Fibroblast of skin of left biceps (primary cell): ENCODE measurements around the gene ELOVL5.
A peak's percentile ranks its signal among the peaks of the same experiment; 100 is the strongest.

Experiments used
- DNase-seq, 2 experiments: peaks; one replicate each; pipeline ENCODE4 v3.0.0-alpha.2; 2013; ENCODE audit warnings: low read depth in 2 of 2

ELOVL5 gene

DNA sequence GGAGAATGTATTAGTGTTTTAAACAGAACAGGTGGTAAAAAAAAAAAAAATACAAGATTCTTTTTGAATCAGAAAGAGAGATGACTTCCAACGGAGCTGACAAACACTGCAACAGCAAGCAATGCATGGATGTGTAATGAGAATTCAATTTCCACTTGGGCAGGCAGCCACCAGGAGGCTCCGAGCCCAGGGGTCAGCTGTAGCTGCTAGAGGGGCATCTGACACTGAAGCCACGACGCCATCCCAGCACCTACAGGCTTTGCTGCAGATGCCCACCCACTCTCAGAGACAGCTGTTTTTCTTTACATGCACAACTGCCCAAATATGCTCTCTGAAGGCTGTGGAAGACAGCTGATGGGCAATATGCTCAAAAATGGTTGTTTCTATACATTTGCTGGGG lies 75.4 kb downstream of the ELOVL5 start:
- DNase-seq = no peak

DNA sequence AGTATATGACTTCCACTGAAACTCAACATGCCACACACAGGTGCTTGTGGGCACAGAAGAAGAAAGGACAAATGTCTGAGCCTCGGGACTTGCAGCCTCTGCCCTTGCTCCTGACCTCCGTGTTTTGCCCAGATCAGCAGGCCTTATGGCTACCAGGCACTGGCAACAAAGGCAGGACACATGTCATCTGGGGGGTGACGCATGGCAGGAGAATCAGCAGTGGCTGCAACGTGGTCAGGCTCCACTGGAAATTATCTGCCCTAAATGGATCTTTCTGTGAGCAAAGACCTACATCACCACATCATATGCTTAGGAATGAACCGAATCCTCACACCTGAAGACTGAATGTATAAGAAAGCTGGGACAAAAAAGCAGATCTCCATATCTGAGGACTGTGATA lies 78.9 kb downstream of the ELOVL5 start:
- DNase-seq = no peak

DNA sequence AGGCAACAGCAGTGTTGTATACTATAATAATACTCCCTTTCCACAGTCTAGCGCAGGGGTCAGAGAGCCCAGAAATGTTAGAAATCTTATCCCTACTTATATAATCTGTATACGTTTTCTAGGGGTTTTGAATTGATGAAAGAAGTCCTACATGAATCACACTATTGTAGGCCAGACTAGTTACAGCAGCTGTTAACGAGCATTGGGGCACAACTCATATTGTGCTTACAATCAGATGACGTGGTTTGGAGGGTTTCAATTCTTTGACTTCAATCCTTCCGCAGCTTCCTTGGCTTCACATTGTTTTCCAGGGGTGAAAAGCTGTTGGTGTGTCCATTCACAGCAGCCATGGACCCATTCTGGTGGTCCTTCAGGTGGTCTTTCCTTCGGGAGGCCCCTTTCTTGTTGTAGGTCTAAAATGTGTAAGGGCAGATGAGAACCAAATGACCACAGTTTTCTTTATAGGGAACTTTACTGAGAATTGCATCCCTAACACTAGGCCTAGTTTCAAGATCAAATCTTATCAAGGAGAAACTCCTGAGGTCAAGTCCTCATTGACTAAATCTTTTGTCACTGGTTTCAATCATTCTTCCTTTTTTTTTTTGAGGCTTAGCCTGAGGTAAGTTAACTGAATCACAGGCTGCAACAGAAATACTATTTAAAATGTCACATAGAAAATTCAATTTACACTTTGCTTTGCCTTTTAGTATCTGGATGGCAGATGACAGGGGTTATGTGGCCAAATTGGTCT lies 79.7 kb downstream of the ELOVL5 start:
- DNase-seq = no peak

DNA sequence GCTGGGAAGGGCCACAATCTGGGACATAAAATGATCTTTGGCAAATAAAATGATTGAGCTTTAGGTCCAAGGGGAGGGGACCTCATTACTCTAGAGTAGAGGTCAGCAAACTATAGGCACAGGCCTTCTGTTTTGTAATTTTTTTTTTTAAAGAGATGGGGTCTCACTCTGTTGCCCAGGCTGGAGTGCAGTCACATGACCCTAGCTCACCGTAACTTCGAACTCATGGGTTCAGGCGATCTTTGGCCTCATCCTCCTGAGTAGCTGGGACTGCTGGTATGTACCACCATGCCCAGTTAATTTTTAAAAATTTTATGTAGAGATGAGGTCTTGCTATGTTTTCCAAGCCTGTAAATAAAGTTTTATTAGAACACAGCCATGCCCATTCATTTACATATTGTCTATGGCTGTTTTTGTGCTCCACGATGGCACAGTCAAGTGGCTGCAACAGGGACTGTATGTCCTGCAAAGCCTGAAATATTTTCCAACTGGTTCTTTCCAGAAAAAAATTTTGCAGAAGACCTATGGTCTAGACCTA lies 82.1 kb downstream of the ELOVL5 start:
- no peak for DNase-seq

DNA sequence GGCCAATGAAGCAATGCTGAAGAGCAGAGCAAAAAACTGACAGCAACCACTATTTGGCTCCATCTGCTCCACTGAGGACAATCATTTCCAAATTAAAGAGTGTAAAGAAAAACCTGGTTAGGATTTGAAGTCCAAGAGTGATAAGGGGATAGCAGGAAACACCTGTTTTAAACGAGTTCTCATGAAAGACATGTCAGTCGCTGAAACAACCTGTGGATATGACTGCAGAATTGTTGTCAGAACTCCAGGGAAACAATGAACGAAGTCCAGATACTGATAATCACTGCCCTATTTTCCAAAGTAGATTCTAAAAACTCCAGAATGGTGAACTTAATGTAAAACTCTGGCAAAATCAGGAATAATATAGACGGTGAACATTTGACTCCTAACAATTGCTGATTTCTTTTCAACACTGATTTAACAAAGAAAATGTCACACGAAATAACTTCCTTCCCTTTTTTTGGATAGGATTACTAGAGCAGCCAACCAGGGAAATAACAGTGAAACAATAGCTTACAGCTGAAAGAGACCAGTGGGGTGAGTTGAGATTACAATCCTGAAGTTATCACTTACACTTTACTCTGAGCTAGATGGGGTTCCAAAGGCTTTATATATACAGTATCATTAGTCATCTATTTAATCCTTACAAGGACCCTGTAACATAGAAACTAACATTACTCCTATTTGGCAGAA lies 83.7 kb downstream of the ELOVL5 start:
- no peak for DNase-seq

DNA sequence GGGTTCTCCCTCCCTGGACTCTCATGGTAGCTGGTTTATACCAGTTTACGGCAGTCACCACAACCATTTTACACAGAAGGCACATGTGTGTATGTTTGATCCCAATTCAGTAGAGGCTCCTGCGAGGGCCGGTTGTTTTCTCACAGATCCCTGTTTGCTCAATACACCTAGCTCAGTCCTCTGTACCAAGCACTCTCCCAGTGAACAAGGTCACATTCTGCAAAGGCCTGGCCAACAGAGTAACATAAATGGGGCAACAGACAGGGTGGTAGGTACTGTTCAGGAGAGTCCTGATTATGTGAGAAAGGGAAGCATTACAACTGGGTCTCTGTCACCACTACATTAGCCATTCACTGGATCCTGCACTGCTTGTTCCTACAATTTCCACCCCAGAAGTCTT lies 84.4 kb downstream of the ELOVL5 start:
- no peak for DNase-seq

DNA sequence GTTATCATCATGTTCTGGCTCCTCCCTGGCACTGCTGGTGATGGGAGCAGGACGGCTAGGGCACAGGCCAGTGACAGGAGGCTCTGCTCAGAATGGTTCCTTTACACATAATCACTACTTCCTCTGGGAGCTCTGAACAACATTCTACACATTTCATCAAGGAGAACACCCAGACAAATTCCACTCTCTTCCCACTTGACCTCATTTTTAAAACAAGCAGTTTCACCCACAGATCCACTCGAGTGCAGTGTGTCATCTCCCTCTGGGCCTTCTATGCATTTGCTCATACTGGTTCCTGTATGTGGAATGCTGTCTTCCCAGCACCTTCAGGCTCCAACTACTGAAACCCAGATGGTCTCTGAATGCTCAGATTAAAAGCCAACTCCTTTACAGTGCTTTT lies 84.8 kb downstream of the ELOVL5 start:
- DNase-seq = peak; percentile 8 to 20

DNA sequence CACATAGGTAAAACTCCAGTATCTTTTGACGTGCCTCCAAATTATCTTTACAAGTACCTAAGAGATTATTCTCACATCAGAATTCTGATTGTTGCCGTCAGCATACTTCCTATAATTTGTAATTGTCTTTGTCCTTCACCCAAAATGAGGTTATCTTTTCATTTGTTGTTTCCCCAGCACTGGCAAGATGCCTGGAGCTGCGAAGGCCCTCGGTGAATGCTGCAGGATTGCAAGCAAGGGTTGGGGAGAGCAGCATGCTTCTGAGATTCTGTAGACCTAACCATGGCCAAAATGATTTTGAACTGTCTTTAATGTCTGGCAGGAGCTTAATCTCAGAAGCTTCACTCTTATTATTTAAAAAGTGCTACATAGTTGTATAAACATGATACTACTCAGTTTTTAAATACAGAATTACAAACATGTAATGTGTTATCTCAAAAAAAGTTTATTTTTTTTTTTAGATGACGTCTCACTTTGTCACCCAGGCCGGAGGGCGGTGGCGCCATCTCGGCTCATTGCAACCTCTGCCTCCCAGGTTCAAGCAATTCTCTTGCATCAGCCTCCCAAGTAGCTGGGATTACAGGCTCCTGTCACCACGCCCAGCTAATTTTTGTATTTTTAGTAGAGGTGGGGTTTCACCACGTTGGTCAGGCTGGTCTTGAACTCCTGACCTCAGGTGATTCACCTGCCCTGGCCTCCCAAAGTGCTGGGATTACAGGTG lies 88.7 kb downstream of the ELOVL5 start:
- no peak for DNase-seq

DNA sequence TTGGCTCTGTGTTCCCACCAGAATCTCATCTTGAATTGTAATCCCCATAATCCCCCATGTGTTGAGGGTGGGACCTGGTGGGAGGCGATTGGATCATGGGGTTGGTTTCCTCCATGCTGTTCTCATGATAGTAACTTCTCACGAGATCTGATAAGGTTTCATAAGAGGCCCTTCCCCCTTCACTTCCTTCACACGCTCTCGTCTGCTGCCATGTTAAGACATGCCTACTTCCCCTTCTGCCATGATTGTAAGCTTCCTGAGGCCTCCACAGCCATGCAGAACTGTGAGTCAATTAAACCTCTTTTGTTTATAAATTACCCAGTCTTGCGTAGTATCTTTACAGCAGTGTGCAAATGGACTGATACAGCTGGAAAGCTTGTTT lies 90.0 kb downstream of the ELOVL5 start:
- no peak for DNase-seq

DNA sequence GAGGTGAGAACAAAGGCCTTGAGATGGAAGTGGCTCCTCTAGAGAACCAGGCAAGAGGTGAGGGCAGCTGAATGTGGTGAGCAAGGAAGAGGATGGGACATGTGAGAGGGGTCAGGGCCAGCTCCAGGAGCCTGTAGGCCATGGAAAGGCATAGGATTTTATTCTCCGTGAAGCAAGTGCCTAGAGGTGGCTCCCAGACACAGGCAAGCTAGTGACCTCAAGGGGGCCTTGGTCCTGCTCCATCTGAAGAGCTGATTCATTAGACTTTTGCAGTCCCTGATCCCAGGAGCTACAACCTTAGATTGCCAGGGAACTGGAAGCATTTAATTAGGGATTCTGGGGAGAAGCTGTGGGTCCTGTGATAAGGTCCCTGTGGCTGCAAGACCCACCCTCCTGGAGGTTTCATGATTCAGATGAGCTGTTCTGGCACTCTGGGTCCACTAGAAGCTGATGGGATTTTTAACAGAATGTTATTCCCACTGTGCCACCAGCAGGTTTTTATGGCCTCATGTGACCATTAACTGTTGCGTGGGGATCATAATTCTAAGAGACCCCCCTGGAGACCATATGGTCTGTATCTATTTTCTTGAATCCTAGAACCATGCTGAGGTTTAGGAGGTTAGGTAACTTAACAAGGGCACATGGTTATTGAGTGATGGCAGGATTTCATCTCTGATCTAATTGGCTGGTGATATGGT lies 90.5 kb downstream of the ELOVL5 start:
- no peak for DNase-seq

DNA sequence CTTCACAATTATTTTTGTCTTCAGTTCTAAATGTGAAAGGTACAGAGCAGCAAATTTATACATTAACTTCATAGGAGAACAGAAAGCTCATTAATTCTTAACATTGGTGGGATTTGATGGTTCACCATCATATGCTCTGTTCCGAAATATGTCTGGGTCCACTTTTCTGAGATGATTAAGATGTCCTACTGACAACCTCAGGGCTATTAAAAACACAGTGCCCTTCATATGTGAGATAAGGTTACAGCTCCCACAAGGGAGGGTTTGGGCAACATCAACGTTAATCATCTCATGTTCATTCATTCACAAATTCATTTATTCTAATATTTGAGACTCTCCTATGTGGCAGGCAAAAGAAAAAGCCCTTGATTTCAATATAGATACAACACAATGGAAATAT lies 91.2 kb downstream of the ELOVL5 start:
- DNase-seq = no peak

DNA sequence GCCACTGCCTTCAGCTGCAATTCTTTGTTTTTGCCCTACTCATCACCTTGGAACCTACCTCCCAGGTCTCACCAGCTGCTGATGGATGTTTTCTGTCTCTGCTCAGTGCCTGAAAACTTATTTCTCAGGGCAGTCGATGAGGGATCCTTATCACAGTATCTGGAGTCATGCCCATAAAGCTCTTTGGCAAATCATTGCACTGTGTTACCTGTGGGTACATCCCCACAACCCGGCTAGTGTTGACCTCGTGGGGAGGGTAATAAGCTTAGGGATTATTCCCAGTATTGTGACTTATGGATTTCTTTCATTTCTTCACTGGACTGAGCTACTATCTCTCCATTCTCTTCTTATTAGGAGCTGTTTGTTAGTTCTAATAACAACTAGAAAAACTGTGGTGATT lies 91.7 kb downstream of the ELOVL5 start:
- no peak for DNase-seq

DNA sequence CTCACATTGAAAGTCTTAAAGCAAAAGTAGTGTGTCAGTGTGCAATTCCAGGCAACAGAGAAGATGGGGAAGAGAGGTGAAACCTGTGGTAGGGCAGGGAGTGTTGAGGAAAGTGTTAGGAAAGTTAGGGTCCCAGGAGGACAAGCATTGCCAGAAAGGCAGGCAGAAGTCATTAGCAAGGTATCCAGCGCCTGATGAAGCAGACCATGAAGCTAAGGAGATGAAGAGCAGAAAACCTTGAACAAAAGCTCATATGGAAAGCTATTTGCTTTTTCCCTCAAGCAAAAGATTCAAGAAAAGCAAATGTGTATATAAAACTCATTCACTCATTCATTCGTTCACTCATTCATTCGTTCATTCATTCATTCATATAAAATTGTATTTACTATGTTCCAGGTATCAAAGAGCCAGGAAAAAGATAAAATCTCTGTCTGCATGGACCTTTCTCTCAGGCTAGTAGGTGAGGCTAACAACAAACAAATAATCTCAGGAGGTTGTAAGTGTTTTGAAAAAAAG lies 96.5 kb downstream of the ELOVL5 start:
- DNase-seq = no peak

DNA sequence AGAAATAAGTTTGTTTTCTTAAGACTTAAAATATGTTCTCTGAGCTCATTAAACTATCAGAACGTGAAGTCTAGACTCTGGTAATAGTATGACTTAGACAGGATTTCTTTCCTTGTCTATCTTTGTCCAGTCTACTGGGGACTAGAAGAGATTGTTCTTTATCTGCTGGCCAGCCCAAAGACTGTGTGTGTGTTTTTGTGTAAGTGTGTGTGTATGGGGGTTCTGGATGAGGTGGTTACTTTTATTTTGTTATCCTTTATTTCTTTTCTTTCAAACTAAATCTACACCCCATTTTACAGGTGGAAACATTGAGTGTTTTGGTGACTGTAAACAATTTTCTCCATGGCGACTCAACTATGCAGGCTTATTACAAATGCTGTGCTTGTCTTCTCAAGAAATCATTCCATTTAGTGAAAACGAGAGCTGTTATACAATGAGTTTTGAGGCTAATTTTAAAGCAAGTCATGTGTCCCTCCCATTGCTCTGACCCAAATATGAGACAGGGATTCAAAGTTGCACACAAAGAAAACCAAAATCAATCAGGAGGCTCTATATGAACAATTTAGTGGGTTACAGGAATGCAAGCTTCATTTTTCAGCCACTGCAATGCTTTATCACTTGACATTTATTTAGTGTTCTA lies 97.6 kb downstream of the ELOVL5 start:
- no peak for DNase-seq

DNA sequence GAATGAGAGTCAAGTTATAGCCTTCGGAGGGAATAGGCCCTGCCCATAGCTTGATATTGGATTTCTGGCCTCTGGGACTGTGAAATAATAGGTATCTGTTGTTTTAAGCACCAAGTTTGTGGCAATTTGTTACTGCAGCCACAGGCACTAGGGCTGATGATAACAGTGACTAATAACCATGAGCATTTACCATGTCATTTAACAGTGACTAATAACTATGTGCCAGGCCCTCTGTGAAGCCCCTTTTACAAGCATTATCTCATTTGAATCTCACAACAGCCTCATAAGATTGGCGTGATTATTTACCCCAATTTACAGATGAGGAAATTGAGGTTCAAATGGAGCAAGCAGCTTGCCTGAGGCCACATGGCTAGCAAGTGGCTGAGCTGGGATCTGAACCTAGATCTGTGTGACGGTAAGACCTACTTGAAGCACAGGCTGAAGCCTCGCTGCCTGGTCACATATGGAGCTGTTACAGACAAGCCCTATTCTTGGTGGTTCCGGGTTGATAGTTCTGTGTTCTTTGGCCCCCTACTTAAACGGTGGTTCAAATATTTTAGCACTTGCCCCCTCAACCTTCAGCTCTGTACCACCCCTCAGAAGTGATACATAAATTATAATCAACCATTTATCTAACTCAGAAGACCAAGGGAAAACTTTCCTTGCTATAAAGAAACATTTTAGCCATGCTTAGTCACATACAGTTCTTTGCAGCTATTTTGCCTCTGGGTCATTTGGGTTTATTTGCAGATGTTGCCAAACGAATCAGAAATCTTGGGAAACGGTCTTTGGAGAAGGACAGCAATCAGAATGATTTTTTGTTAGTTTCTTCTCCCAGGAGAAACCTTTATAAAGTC lies 98.3 kb downstream of the ELOVL5 start:
- DNase-seq = no peak

DNA sequence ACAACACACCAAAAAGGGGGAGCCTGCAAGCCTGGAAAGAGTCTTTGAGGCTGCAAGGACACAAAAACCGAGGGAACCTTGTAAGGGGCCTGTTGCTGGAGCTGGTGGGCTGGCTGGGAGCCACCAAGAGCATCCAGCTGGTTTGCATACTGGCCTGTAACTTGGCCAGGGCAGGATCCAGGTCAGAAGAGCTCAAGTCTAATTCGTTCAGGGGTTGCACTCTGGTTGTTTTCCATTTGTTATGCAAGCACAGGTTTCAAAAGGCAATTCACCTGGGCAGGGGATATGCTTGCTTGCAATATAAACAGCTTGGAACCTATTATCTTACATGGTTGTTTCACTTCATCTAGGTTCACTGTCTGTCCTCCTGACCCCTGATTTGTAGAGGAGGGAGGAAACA lies 101.8 kb downstream of the ELOVL5 start:
- no peak for DNase-seq

DNA sequence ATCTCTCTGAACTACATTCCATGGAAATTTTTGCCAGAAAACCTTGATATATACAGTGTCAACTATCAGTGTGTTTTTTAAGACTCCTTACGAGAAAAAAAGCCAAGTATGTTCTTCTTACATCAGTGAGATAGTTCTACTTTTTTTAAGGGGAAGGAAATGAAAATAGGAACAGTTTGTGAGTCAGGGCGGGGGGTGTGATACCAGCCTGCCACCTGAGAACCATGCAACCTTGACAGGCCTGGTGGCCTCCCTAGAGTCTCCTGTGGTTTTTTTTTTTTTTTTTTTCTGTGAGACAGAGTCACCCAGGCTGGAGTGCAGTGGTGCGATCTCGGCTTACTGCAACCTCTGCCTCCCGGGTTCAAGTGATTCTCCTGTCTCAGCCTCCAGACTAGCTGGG lies 103.8 kb downstream of the ELOVL5 start:
- no peak for DNase-seq

DNA sequence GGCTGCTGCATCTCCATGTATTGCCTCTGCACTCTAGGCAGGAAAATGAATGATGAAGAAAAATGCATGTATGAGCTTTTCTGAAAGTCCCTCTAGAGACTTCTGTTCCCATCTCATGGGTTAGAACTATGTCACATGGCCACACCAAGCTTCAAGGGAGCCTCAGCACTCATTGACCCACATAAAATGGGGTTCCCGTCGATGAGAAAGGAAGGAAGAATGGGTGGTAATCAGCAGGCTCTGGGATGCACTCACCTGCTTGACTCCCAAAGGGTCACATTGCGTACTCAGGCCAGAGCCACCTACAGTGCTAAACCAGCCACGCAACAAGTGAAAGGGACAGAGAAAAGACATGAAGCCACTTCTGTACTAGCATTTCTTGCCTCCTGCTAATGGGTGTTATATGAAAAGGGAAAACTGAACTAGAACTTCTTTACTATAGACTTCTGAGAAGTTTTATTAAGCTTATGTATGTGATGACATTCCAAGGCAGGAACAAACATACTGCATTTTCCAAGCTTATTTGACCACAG lies 104.3 kb downstream of the ELOVL5 start:
- DNase-seq = no peak

DNA sequence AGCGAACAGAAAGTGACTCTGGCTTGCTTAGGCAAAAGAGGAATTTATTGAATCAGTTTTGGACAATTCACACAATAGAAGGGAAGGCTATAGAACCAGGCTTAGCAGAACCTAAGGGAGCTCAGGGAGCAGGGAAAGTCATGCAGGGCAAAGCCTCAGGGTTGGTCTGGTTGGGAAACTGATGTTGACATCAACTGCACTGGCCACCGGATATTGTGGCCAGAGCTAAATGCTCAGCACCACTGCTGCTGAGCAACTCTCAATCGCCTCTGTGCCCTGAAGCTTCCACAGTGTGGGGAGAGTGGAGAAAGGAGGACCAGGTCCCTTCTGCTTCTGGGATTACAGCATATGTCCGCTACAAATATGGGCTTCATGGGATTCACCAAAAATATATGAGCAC lies 106.8 kb downstream of the ELOVL5 start:
- no peak for DNase-seq

DNA sequence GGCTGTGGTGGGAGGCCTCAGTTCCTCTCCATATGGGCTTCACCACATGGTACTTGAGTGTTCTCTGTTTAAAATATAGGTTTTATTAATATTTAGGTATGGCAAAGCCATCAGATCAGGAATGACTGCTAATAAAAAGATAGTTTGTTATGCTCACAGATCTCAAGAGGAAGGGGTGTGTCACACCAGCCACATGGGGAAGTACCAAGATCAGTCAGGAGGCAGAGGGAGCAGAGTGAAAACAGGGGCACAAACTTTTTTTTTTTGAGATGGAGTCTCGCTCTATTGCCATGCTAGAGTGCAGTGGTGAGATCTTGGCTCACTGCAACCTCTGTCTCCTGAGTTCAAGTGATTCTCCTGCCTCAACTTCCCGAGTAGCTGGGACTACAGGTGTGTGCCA lies 108.0 kb downstream of the ELOVL5 start:
- DNase-seq = no peak
